K562 (cell line): ENCODE data around the gene IL17RA. TPM values are rescaled to one million over a fixed set of nuclear protein-coding genes. Genes with fewer than 3 reads are reported as not detected.

Source experiments
- ATF1 ChIP-seq, 2 experiments: fragments of 450-650 bp in 1 of 2; IDR thresholded peaks; 2 replicates each; pipeline ENCODE4 v1.6.1; 2016; ENCODE audit warnings: missing compliant biosample characterization in 1 of 2, missing genetic modification characterization in 1 of 2
- ATF2 ChIP-seq: sonication (generic); formaldehyde crosslinking; IDR thresholded peaks from 2 replicates; pipeline ENCODE4 v1.8.1; 2022; ENCODE audit warnings: missing genetic modification reagents
- CBFA2T2 ChIP-seq: fragments of 450-650 bp; conservative IDR thresholded peaks from 2 replicates; pipeline ENCODE4 v1.6.1; 2017; ENCODE audit warnings: mild to moderate bottlenecking
- CLOCK ChIP-seq: fragments of 250-450 bp; sonication (Bioruptor Pico); IDR thresholded peaks from 2 replicates; pipeline ENCODE4 v1.4.0; 2020; ENCODE audit warnings: mild to moderate bottlenecking, moderate library complexity, borderline replicate concordance
- DACH1 ChIP-seq: fragments of 450-650 bp; IDR thresholded peaks from 2 replicates; pipeline ENCODE4 v1.6.1; 2018; ENCODE audit not compliant: partially characterized antibody
- ELF2 ChIP-seq: fragments of 250-450 bp; sonication (Bioruptor Pico); IDR thresholded peaks from 2 replicates; pipeline ENCODE4 v1.5.0; 2021; ENCODE audit warnings: mild to moderate bottlenecking
- EP300 ChIP-seq: IDR thresholded peaks from 2 replicates; pipeline ENCODE4 v1.6.1; 2012; ENCODE audit warnings: low read length, improper control_type of control experiment
- ESRRA ChIP-seq: fragments of 450-650 bp; IDR thresholded peaks from 2 replicates; pipeline ENCODE4 v1.6.1; 2014; ENCODE audit warnings: low read depth, mild to moderate bottlenecking, moderate library complexity, borderline replicate concordance
- IRF9 ChIP-seq: fragments of 450-650 bp; IDR thresholded peaks from 2 replicates; pipeline ENCODE4 v1.6.1; 2016; ENCODE audit warnings: missing biosample characterization, missing genetic modification characterization
- L3MBTL2 ChIP-seq: fragments of 450-650 bp; IDR thresholded peaks from 2 replicates; pipeline ENCODE4 v1.6.1; 2016; ENCODE audit warnings: mild to moderate bottlenecking, moderate library complexity
- MECOM ChIP-seq: fragments of 250-450 bp; sonication (Bioruptor Pico); IDR thresholded peaks from 2 replicates; pipeline ENCODE4 v1.8.0; 2022; ENCODE audit warnings: inconsistent platforms
- MEIS2 ChIP-seq: fragments of 450-650 bp; IDR thresholded peaks from 2 replicates; pipeline ENCODE4 v1.6.1; 2014; ENCODE audit warnings: mild to moderate bottlenecking; ENCODE audit not compliant: partially characterized antibody
- MITF ChIP-seq: IDR thresholded peaks from 2 replicates; pipeline ENCODE4 v1.6.1; 2014; ENCODE audit warnings: antibody characterized with exemption
- RCOR1 ChIP-seq, 2 experiments: IDR thresholded peaks; 2 replicates each; pipeline ENCODE4 v1.6.1; 2012; ENCODE audit warnings: low read depth in 2 of 2, low read length in 2 of 2, borderline replicate concordance in 1 of 2, improper control_type of control experiment in 1 of 2
- TCF3 ChIP-seq: sonication (generic); formaldehyde crosslinking; IDR thresholded peaks from 2 replicates; pipeline ENCODE4 v1.4.0; 2020; ENCODE audit warnings: mild to moderate bottlenecking, missing genetic modification reagents
- ZBTB17 ChIP-seq: fragments of 450-650 bp; formaldehyde crosslinking; IDR thresholded peaks from 2 replicates; pipeline ENCODE4 v1.4.0; 2020; ENCODE audit warnings: mild to moderate bottlenecking
- ZBTB8A ChIP-seq: fragments of 450-650 bp; IDR thresholded peaks from 2 replicates; pipeline ENCODE4 v1.6.1; 2018; ENCODE audit warnings: mild to moderate bottlenecking, moderate library complexity; ENCODE audit not compliant: partially characterized antibody
- ZEB2 ChIP-seq: fragments of 450-650 bp; IDR thresholded peaks from 2 replicates; pipeline ENCODE4 v1.6.1; 2016
- ZFP36 ChIP-seq: fragments of 150-350 bp; IDR thresholded peaks from 2 replicates; pipeline ENCODE4 v1.6.1; 2018; ENCODE audit warnings: low read length, low read depth; ENCODE audit not compliant: partially characterized antibody
- ZFX ChIP-seq: sonication (generic); formaldehyde crosslinking; IDR thresholded peaks from 2 replicates; pipeline ENCODE4 v1.8.0; 2022; ENCODE audit warnings: mild to moderate bottlenecking, missing genetic modification reagents, moderate library complexity
- ZNF140 ChIP-seq: fragments of 250-450 bp; sonication (Bioruptor Pico); IDR thresholded peaks from 2 replicates; pipeline ENCODE4 v1.8.0; 2021; ENCODE audit warnings: moderate library complexity, mild to moderate bottlenecking, inconsistent platforms
- ZNF76 ChIP-seq: fragments of 250-450 bp; sonication (Bioruptor Pico); IDR thresholded peaks from 2 replicates; pipeline ENCODE4 v1.4.0; 2020; ENCODE audit warnings: mild to moderate bottlenecking, moderate library complexity, borderline replicate concordance
- polyA plus RNA-seq, 8 experiments: library from polyadenylated mRNA; depleted of rRNA in 4 of 8; stranded (reverse) in 5 of 8; unstranded in 3 of 8; fragments of >200 nt; fragmentation: Nextera tagmentation in 2 of 8; fragmentation: Illumina TruSeq in 1 of 8; extraction: Ambion mirVana in 2 of 8; extraction: Trizol in 1 of 8; gene quantifications; 2 replicates each; pipeline versions ENCODE4 v1.2.1 to v1.2.3, GENCODE V29; 2011 to 2014; ENCODE audit warnings: inconsistent platforms in 1 of 8, missing spikeins in 1 of 8
- total RNA-seq, 7 experiments: library from RNA; depleted of rRNA in 6 of 7; stranded (reverse); fragments of >200 nt in 6 of 7; fragmentation: Illumina TruSeq in 2 of 7; extraction: Trizol in 2 of 7; gene quantifications; 2 replicates each; pipeline versions ENCODE4 v1.2.1 to v1.2.3, GENCODE V29; 2011 to 2021; ENCODE audit warnings: low replicate concordance in 1 of 7

Gene IL17RA
- total and polyA plus RNA-seq, 9 of the 15 experiments (the other 6 are each of a cell fraction or from before 2014, with no cell fraction given) = 0.17 to 11.8 (median 3.7) TPM

GRCh38 chr22:17155941-17156340 lies 71.1 kb downstream of the IL17RA start (continued):
- no peak for TF ChIP-seq CLOCK (CRISPR knock-in tag)
- no peak for TF ChIP-seq ZNF76 (CRISPR knock-in tag)
- no peak for TF ChIP-seq DACH1
- no peak for TF ChIP-seq ZFX (CRISPR knock-in tag)
- TF ChIP-seq ATF2 (CRISPR knock-in tag) = no peak
- TF ChIP-seq ZNF140 (CRISPR knock-in tag) = no peak
- peak; percentile 82; the same call in 1 of the 2 replicates for TF ChIP-seq ESRRA
- peak; percentile 68 for TF ChIP-seq TCF3 (CRISPR knock-in tag)
- TF ChIP-seq ZEB2 = peak; percentile 61; the same call in 1 of the 2 replicates
- no peak for TF ChIP-seq ELF2 (CRISPR knock-in tag)
- no peak for TF ChIP-seq ATF1 (CRISPR knock-in tag; IDR thresholded peaks at IDR 0.05)
- 0 out of 2 replicates have a peak, but pooled peaks have one; percentile 15 for TF ChIP-seq ATF1 (tag; IDR thresholded peaks at IDR 0.05)
- peak; percentile 89 for TF ChIP-seq MEIS2
- peak in 1 of 2 experiments; percentile 88; a peak in 2 of 4 replicates for TF ChIP-seq RCOR1 (IDR thresholded peaks at IDR 0.05; ENCODE audit: borderline replicate concordance in 1 of 2, low read depth in 2 of 2, low read length in 2 of 2)
- no peak for TF ChIP-seq MECOM (CRISPR knock-in tag)
- peak; percentile 67 for TF ChIP-seq CBFA2T2
- peak; percentile 52; the same call in 1 of the 2 replicates for TF ChIP-seq L3MBTL2
- TF ChIP-seq MITF = 0 out of 2 replicates have a peak, but pooled peaks have one; percentile 36
- peak; percentile 34; the same call in 1 of the 2 replicates for TF ChIP-seq EP300
- no peak for TF ChIP-seq ZBTB8A
- no peak for TF ChIP-seq IRF9 (tag)
- TF ChIP-seq ZFP36 = no peak
- no peak for TF ChIP-seq ZBTB17 (CRISPR knock-in tag)
